ENCODE results near the gene ZNRF3.

Gene ZNRF3

DNA sequence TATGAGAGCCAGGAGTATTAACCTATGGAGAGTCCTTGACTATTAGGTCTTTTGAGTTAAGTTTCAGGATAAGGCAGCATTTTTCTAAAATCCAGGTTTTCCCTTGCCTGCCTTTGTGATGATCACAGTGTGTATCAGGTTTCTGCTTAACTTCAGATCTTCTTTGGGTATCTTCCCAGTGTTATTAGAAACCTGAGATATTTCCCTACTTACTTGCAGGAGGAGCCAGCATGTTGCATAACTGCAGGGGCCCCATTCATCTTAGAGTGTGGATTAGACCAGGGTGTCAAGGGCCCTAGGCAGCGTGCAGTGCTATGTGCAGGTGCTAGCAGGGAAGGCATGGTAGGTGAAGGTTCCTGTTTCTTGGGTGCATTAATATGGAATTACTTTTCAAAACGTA is 69.5 kb downstream of the ZNRF3 start:
- no peak for DNase-seq (ENCODE audit: low read depth in 2 of 2)

DNA sequence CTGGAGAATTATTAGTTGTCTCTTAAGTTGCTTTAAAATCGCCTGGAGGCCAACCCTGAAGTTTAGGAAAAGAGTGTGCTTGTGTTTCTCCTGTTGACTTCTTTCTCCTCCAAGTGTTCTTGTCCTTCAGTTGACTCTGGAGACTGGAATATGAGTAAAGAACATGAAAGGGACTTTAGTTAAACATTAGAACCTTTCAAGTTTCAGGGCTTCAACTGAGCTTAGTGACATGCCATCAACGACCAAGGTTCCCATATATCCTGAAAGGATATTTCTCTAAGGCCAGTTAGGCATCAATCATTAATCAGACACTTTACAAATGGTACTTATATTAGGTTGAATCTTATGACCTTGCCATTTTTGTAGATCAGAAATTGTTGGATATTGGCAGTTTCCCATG is 70.0 kb downstream of the ZNRF3 start:
- DNase-seq (ENCODE audit: low read depth in 2 of 2), result no peak

DNA sequence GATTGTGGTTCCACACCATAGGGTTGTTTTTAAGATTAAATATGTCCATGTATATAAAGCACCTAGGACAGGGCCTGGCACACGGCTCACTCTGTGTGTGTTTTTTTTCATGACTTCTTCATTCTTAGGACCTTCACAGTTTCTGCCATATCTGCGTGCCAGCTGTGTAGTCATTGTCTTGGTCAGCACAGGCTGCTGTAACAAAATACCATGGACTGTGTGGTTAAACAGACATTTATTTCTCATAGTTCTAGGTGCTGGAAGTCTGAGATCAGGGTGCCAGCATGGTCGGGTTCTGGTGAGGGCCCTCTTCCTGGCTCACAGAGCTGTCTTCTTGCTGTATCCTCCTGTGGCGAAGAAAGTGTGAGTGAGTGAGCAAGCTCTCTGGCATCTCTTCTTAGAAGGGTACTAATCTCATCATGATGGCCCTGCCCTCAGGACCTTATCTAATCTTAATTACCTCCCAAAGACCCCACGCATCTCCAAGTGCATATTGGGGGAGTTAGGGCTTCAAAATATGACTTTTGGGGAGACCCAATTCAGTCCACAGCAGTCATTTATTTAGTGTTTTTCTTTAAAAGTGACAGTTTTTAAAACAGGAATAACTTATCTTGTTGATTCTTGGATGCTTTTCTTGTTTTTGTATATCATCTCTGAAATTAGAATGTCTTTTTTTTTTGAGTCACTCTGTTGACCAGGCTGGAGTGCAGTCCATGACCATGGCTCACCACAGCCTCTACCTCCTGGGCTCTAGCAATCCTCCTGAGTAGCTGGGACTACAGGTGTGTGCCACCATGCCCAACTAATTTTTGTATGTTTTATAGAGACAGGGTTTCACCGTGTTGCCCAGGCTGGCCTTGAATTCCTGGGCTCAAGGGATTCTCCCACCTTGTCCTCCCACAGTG is 70.9 kb downstream of the ZNRF3 start:
- no peak for DNase-seq (ENCODE audit: low read depth in 2 of 2)

DNA sequence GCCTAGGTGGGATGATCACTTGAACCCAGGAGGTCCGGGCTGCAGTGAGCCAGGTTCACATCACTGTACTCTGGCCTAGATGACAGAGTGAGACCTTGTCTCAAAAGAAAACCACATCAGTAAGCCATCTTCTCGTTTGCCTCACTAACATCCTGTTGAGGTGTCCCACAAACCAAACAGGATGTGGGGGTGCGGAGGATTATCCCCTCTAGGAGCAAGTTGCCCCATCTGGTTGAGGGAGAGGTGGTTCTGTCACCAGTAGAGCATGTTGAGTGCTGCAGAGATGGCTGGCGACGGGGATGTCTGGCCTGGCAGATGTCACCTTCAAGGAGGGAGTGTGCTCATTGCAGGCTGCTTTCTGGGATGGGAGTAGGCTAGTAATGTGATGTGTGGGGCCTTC is 72.4 kb downstream of the ZNRF3 start:
- DNase-seq (ENCODE audit: low read depth in 2 of 2), result peak; percentile 8 to 12

DNA sequence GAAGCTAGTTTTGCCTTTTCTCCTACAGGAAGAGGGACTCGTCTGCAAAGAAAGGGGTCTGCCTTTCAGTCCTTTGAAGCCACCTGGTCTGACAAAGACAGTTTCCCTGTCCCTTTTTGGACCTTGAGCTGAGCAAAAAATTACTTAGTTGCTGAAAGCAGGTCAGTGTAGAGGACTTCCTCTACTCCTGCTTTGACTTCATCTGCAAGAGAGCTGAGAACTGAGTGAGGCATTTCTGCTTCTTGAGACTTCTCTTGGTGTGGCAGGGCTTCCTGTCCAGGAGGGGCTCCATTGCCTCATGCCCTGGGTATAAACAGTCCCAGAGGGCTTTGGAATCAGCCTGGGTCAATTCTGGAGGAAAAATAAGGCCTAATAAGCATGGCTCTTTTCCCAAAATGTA is 73.1 kb downstream of the ZNRF3 start:
- DNase-seq (ENCODE audit: low read depth in 2 of 2), result no peak

DNA sequence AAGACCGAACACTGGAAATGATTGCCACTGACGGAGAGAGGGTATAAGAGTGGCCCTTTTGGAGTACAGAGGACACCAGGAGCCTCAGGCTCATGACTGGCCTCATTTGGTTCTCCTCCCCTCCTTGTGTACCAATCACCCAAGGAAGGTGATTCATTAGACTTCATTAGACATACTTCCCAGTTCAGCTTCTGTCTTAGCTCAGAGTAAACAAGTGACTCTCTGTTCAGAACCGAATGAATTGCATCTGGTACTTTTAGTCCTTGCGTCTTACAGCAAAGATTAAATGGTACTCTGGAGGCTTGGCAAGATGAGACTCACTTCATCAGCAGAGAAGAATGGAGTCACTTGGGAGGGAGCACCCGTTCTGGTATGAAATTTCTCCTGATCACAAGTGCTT is 75.2 kb downstream of the ZNRF3 start:
- no peak for DNase-seq (ENCODE audit: low read depth in 2 of 2)

DNA sequence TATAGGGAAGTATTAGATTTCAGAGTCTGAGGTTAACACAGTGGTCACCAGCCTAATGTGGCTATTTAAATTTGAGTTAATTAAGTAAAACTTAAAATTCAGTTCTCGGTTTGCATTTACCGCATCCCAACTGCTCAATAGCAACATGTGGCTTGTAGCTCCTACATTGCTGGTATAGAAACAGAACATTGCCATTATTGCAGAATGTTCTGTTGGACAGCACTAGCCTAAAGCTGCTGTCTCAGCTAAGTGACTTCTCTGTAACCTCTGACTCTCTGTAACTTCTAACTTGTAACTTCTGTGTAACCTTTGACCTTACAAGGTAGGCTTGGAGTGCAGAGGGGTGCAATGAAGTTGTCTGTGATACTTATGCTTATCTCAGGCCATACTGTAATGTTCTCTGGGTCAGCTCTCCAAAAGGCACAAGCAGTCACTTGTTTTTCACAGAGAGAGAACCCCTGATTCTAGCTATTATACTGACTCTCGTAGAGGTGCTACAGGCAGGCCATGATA is 78.7 kb downstream of the ZNRF3 start:
- no peak for DNase-seq (ENCODE audit: low read depth in 2 of 2)

DNA sequence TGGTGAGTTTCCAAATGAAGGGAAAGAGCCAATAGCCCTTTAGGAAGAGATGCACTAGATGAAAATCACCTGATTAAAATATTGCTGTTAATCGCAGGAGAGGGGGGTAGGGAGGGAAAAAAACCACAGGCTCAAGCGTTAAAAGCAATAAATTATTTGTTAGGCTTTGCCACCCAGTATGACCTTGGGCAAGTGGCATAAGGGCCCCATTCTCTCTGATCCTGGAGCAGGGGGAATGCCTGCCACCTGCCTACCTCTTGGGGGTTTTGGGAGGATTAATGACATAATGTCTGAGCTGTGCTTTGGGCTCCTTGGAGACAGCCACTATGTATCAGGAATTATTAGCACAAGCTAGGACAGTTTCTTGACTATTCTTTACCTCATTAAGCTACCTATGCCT is 80.0 kb downstream of the ZNRF3 start:
- no peak for DNase-seq (ENCODE audit: low read depth in 2 of 2)

DNA sequence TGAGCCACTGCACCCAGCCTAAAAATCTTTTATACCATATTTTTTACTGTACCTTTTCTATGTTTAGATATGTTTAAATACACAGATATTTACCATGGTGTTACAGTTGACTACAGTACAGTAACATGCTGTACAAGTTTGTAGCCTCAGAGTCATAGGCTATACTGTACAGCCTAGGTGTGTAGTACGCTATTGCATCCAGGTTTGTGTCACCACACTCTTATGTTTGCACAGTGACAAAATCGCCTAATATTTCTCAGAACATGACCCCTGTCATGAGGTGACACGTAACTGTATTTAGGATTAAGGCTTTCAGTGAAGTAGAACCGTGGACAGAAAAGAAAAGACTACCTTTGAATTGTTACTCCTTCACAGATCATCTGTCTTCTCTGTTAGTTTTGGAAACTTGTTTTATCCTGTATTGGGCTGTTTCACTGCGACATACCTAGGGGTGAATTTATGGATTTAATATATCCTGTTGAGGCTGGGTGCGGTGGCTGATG is 83.8 kb downstream of the ZNRF3 start:
- no peak for DNase-seq (ENCODE audit: low read depth in 2 of 2)

DNA sequence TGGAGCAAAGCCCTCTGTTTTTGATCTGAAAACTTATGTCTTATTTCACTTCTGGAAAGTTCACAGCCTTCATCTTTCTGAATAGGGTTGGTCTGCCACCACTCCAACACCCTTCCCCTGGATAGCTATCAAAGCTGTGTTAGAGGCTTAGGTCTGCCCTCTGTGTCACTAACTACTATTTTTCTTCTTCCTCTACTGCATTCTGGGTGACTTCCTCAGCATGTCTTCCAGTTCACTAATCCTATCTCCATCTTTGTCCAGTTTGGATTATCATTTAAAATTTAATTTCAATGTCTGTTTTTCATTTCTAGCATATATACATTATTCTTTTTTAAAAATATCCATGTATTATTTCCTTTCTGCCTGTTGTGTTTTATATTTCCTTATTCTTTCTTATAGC is 84.6 kb downstream of the ZNRF3 start:
- no peak for DNase-seq (ENCODE audit: low read depth in 2 of 2)

DNA sequence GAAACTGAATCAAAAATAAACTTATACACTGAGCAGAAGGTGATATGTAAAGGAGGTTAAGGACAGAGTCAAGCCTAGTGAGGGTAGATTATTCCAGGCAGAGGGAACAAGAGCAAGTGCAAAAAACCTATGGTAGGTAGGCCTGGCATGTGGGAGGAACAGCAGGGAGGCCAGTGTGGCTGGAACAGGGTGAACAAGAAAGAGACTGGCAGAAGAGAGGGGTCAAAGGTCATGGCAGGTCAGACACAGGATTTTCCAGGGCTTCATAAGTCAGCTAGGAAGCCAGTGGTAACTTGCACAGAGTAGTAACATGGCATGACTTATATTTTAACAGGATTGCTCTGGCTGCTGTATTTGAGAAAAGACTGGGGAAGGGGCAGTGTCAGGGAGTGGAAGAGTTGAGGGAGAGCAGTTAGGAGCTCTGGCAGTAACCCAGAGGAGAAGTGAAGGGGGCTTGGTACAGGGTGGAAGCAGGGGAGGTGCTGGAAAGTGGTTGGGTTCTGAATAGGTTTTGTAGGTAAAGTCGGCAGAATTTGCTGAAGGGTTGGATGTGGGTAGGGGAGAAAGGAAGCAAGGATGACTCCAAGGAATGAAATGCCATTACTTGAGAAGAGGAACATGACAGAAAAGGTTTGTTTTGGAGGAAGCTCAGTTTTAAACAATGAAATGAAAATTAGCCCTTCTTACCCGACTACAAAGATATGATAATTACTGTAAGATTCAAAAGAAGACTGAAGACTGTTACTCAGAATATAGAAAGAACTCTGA is 86.2 kb downstream of the ZNRF3 start:
- no peak for DNase-seq (ENCODE audit: low read depth in 2 of 2)

DNA sequence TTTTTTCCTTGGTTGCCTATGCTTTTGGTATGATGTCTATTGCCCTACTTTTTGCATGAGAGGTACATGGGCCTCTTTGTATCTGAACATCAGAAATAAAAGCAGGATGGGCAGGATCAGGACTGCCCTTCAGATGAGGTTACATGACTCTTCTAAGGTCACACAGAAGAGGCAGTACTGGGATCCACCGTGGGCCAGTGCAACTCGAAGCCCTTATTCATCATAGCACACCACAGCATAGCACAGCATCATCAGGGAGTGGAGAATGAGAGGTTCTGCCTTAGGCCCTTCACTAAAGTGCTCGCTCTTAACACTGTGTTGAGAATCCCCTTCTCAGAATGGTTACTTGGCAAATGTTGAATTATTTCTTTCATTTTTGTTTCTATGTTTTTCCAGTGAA is 90.0 kb downstream of the ZNRF3 start:
- no peak for DNase-seq (ENCODE audit: low read depth in 2 of 2)

DNA sequence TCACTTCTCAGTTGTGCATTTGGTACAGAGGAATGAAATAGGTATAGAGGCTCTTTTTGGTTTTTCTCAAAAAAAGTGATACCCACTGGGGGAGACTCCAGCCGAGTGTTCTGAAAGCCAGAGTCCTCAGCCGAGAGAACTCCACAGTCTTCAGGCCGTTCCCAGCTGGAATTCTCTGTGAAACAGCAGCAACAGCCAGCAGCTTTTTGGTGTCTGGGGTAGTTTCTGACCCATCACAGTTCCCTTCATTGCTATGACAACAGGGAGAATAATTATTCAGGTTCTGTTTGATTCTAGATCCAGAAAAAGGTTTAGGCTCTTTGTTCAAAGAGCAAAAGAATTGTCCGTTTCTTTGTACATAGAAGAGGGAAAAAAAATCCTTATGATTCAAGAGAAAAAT is 93.7 kb downstream of the ZNRF3 start:
- DNase-seq (ENCODE audit: low read depth in 2 of 2), result no peak

DNA sequence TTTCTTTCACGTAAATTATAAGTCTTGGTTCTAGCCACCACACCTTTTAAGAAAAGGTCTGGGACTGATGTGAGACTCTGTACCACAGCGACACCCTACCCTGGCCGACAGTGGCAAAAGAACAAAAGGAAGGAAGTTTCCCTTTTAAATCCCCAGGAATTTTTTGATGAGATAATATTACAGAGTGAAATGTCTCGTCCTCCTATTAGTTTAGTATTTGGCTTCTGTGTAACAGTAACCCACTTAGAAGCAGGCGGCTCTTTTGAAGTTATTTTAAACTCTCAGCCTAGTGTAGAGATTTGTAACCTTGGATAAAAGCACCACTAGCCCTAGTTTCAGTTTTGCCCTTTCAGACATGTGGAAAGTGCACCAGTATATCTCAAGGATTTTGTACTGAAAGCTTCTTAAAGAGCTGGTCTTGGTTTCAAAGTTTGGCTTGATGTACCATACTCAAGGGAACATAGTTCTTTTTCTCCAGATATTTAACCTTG is 94.2 kb downstream of the ZNRF3 start:
- DNase-seq (ENCODE audit: low read depth in 2 of 2), result no peak

DNA sequence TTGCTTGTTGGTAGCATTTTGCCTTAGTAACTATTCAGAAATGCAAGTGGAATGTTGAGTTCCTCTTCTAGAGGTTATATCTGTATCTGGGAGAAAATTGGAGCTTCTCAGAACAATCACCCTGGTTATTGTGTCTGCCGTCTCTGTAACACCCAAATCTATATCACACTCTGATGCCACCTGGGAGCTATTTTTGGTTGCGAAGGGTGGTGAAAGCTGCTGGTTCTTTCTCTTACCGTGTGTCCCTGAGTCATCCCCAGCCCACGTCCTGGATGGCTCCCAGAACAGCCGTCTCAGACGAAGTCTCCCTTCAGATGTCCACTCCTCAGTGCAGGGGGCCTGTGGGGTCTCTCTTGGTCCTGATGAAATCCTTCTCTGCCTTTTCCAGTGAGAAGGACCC is 94.8 kb downstream of the ZNRF3 start:
- DNase-seq (ENCODE audit: low read depth in 2 of 2), result no peak

DNA sequence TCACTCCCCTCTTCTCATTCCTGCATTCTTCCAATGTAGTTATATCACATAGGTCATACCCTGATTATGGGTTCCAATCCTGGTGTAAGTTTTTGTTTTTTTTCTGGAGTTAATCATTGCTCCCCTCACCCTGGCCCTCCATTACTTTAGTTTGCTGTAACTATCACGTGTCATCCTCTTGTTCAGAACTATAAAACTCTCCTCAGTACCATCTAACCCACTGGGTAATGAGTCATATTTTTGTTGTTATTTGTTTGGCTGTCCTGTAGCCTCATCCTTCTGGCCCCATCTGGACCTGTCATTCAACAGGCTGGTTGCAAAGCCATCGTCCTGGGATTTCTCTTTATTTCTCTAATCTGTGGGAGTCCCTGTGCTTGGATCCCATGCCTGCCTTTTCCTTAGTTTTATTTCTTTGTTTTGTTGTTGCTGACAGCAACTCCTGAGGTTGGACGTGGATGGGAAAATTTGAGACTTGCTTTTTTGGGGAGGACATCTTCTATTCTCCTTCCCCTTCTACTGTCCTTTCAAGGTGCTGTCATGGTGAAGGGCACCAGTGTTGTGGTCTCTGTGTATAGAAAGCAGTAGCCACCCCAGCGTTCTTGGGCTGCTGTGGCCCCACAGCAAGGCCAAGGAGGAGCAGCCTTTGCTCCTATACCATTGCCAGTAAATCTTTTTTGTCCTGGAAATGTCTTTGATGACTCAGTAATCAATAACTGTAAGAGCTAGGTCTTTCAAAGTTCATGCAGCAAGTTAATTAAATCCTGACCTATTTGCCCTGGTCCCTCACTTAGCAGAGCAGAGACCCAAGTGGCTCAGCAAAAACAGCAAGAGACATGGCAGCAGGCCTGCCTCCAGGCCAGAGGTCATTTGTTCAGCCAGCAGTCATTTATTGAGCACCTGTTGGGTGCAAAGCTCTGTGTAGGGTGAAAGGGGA is 95.8 kb downstream of the ZNRF3 start:
- DNase-seq (ENCODE audit: low read depth in 2 of 2), result no peak

DNA sequence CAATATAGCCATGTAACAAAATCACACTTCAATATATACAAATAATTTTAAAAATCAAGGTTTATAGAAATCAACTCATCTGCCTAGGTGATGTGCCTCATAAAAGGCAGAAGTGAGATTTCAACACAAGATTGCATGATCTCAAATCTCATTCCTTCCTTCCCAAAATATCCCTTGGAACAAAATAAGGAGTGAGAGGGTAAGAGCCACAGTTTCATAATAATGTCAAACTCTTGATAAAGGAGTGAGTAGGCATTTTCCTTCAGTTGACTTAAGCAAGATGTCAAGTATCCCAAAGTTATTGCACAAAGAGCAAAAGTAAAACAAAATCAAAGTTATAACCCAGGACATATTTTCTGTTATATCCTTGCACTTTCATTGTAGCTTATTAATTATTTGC is 97.0 kb downstream of the ZNRF3 start:
- DNase-seq (ENCODE audit: low read depth in 2 of 2), result no peak

DNA sequence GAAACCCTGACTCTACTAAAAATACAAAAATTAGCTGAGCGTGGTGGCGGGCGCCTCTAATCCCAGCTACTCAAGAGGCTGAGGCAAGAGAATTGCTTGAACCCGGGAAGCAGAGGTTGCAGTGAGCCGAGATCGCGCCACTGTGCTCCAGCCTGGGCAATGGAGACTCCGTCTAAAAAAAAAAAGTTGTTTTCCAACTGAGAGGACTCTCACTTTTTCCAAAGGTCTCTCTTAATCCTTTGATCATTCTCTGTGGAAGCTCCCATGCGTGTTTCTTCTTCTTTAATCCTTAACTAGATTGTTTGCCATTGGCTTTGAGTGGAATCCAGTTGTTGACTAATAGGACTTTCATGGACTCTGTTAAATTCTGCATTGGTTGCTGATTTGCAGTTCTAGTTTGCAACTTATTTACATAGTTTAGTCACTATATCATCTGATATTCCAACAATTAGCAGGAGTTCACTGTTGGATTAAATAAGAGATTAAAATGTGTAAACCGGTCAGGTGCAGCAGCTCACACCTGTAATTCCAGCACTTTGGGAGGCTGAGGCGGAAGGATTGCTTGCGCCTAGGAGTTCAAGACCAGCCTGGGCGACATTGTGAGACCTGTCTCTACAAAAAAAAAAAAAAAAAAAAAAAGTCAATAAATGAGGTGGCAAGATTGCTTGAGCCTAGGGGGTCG is 98.6 kb downstream of the ZNRF3 start:
- no peak for DNase-seq (ENCODE audit: low read depth in 2 of 2)

DNA sequence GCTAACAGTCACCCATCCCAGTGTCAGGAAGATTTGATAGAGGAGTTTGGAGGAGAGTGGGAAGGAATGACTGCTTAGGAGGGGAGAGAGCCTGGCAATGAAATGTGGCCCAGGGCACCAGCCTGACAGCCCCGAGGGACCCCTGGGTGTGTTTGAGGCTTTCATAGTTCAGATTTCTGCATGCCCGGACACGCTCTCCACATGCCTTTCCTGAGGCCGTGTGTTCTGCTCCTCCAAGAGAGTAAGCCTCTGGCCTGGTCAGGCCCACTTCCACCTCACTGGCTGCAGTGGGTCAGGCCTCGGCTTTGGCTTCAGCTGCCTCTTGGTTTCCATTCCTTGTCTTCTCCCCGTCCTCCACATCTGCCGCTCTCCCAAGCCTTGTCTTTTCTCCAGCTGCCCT is 99.8 kb downstream of the ZNRF3 start:
- DNase-seq (ENCODE audit: low read depth in 2 of 2), result no peak

DNA sequence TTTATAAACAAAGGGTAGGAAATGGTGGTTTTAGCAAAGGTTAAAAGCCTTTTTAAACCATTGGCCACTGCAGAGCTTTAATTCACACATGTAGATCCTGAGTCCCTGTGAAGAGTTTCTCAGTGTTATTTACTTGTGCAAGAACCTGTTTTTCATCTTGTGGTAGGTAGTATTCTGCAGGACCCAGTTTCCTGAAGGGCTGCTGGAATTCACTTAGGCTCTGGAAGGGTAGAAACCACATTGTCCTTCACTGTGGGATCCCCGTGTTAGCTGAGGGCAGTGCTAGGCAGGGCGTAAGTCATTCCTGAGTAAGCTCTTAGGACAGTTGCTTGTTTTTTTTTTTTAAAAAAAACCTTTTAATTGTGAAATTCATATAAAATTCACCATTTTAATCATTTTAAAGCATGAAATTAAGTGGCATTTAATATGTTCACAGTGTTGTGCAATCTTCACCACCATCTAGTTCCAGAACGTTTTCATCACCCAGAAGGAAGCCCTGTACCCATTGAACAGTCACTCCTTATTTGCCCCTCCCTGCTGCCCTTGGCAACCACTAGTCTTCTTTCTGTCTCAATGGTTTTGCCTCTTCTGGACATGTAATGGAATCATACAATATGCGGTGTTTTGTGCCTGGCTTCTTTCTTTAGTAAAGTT is 100.5 kb downstream of the ZNRF3 start:
- DNase-seq (ENCODE audit: low read depth in 2 of 2), result no peak
